ENCODE data around the gene CCL5.

Gene CCL5

GRCh38 chr17:35867574-35867973, 12.6 kb downstream of the CCL5 start:
- DNase-seq: no peak

GRCh38 chr17:35866341-35866950, 13.7 kb downstream of the CCL5 start:
- no peak for DNase-seq

GRCh38 chr17:35865412-35866340, 14.5 kb downstream of the CCL5 start:
- DNase-seq: no peak

GRCh38 chr17:35864853-35865252, 15.3 kb downstream of the CCL5 start:
- DNase-seq: no peak

- no peak for DNase-seq
Observed at GRCh38 chr17:35856603-35857002, 23.6 kb downstream of the CCL5 start.

GRCh38 chr17:35855965-35856364, 24.2 kb downstream of the CCL5 start:
- DNase-seq: no peak

- no peak for DNase-seq
Observed at GRCh38 chr17:35849469-35850348, 30.5 kb downstream of the CCL5 start.

- no peak for DNase-seq
Observed at GRCh38 chr17:35847633-35848373, 32.4 kb downstream of the CCL5 start.

GRCh38 chr17:35847006-35847405, 33.2 kb downstream of the CCL5 start:
- no peak for DNase-seq

- no peak for DNase-seq
Observed at GRCh38 chr17:35846055-35846809, 33.9 kb downstream of the CCL5 start.

GRCh38 chr17:35844547-35844946, 35.6 kb downstream of the CCL5 start:
- no peak for DNase-seq

GRCh38 chr17:35843698-35844097, 36.5 kb downstream of the CCL5 start:
- DNase-seq: no peak

- DNase-seq: no peak
Observed at GRCh38 chr17:35842239-35842638, 37.9 kb downstream of the CCL5 start.

GRCh38 chr17:35841505-35841904, 38.7 kb downstream of the CCL5 start:
- no peak for DNase-seq

- DNase-seq: no peak
Observed at GRCh38 chr17:35841101-35841500, 39.1 kb downstream of the CCL5 start.

GRCh38 chr17:35825206-35825605, 55.0 kb downstream of the CCL5 start:
- no peak for DNase-seq

Data from bone marrow (tissue), 2 donors.